H1 (cell line): Measurements from ENCODE around the gene OR7A10.

Experiments
- CEBPB ChIP-seq: IDR thresholded peaks from 2 replicates; pipeline ENCODE4 v1.6.1; 2012; ENCODE audit warnings: low read depth, low read length
- PHF8 ChIP-seq: fragments of 200-600 bp; sonication (generic); conservative IDR thresholded peaks from 2 replicates; pipeline ENCODE4 v1.7.1; 2012; ENCODE audit warnings: low read depth, mild to moderate bottlenecking, inconsistent platforms, low read length, moderate library complexity
- RBBP5 ChIP-seq: IDR thresholded peaks from 2 replicates; pipeline ENCODE4 v1.7.1; 2012; ENCODE audit warnings: low read depth, mild to moderate bottlenecking, inconsistent platforms, low read length, moderate library complexity, borderline replicate concordance
- RFX5 ChIP-seq: IDR thresholded peaks from 2 replicates; pipeline ENCODE4 v1.6.1; 2011; ENCODE audit warnings: low read depth, low read length, improper control_type of control experiment, borderline replicate concordance
- SUZ12 ChIP-seq: fragments of 200-600 bp; sonication (generic); IDR thresholded peaks from 2 replicates; pipeline ENCODE4 v1.6.1; 2012; ENCODE audit warnings: mild to moderate bottlenecking, inconsistent platforms, low read length, moderate library complexity, mixed read lengths
- YY1 ChIP-seq: IDR thresholded peaks from 2 replicates; pipeline ENCODE4 v1.6.1; 2011; ENCODE audit warnings: low read depth, mild to moderate bottlenecking, low read length
- ZNF274 ChIP-seq: IDR thresholded peaks from 2 replicates; pipeline ENCODE4 v1.7.0; 2012; ENCODE audit warnings: low read length, borderline replicate concordance; ENCODE audit errors: extremely low read depth
- TF ChIP-seq, protein P1 (sequence below), 3 experiments: IDR thresholded peaks; 1 replicate in 2 of 3; 2 replicates in 1 of 3; pipeline versions ENCODE4 v1.5.1 to v1.6.1; 2011; ENCODE audit warnings: low read length in 3 of 3, mild to moderate bottlenecking in 3 of 3, inconsistent platforms in 2 of 3, low read depth in 1 of 3, moderate library complexity in 1 of 3; ENCODE audit not compliant: insufficient read depth in 1 of 3; ENCODE audit errors: control extremely low read depth in 1 of 3
- TF ChIP-seq, protein P2 (sequence below): IDR thresholded peaks from 2 replicates; pipeline ENCODE4 v1.6.1; 2012; ENCODE audit warnings: inconsistent platforms

DNA sequence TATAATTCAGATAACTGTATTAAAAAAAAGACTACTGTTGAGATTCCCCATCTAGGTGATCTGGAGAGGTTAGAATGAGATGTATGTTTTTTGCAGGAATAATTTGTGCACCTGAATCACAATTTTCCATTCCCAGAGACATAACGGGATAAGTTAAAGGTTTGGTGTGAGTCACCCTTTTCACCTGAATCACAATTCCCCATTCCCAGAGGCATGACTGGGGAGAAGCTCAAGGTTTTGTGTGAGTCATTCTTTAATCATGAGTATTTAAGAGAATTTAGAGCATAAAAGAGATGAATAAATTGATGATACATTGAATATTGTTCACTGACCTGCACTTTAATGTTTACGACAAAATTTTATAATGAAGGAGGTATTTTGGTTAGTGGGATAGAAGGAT is 22.7 kb downstream of the OR7A10 start:
- no peak for TF ChIP-seq CEBPB
- no peak for TF ChIP-seq PHF8
- TF ChIP-seq, protein P1, sequence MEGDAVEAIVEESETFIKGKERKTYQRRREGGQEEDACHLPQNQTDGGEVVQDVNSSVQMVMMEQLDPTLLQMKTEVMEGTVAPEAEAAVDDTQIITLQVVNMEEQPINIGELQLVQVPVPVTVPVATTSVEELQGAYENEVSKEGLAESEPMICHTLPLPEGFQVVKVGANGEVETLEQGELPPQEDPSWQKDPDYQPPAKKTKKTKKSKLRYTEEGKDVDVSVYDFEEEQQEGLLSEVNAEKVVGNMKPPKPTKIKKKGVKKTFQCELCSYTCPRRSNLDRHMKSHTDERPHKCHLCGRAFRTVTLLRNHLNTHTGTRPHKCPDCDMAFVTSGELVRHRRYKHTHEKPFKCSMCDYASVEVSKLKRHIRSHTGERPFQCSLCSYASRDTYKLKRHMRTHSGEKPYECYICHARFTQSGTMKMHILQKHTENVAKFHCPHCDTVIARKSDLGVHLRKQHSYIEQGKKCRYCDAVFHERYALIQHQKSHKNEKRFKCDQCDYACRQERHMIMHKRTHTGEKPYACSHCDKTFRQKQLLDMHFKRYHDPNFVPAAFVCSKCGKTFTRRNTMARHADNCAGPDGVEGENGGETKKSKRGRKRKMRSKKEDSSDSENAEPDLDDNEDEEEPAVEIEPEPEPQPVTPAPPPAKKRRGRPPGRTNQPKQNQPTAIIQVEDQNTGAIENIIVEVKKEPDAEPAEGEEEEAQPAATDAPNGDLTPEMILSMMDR (IDR thresholded peaks at IDR 0.05; ENCODE audit: control extremely low read depth in 1 of 3, insufficient read depth in 1 of 3, low read depth in 1 of 3, low read length in 3 of 3) = no peak
- TF ChIP-seq RFX5 = no peak
- TF ChIP-seq RBBP5 = no peak
- TF ChIP-seq, protein P2, sequence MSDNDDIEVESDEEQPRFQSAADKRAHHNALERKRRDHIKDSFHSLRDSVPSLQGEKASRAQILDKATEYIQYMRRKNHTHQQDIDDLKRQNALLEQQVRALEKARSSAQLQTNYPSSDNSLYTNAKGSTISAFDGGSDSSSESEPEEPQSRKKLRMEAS = no peak
- no peak for TF ChIP-seq ZNF274
- no peak for TF ChIP-seq SUZ12
- TF ChIP-seq YY1 = no peak
